HFF-Myc (cell line): ENCODE results near the gene CRYL1.
A peak's percentile ranks its signal among the peaks of the same experiment; 100 is the strongest.

Experiments
- DNase-seq: peaks from one replicate; pipeline ENCODE4 v3.0.0-alpha.2; 2011; ENCODE audit warnings: low read depth; ENCODE audit errors: extremely low read depth
- H3K4me3 ChIP-seq: replicated peaks from 2 replicates; pipeline ENCODE4 v1.5.1; 2011; ENCODE audit warnings: low read depth, mild to moderate bottlenecking, control low read depth, low read length
- TF ChIP-seq, protein P1 (sequence below): IDR thresholded peaks from 2 replicates; pipeline ENCODE4 v1.5.1; 2012; ENCODE audit warnings: mild to moderate bottlenecking, low read depth, low read length, control low read depth; ENCODE audit errors: missing control alignments

The CRYL1 gene

DNA sequence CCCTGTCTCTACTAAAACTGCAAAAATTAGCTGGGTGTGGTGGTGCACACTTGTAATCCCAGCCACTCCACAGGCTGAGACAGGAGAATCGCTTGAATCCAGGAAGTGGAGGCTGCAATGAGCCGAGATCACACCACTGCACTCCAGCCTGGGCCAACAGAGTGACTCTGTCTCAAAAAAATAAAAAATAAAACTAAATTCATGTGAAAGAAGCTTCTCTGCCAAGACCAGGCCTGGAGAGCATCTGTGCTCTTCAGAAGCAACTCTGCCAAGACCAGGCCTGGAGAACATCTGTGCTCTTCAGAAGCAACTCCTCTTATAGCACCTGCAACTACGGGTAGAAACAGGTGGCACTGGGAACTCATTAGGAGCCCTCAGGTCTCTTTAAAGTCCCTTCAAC is 37.7 kb downstream of the CRYL1 start:
- H3K4me3 ChIP-seq, result no peak overlapping the region
- TF ChIP-seq, protein P1, sequence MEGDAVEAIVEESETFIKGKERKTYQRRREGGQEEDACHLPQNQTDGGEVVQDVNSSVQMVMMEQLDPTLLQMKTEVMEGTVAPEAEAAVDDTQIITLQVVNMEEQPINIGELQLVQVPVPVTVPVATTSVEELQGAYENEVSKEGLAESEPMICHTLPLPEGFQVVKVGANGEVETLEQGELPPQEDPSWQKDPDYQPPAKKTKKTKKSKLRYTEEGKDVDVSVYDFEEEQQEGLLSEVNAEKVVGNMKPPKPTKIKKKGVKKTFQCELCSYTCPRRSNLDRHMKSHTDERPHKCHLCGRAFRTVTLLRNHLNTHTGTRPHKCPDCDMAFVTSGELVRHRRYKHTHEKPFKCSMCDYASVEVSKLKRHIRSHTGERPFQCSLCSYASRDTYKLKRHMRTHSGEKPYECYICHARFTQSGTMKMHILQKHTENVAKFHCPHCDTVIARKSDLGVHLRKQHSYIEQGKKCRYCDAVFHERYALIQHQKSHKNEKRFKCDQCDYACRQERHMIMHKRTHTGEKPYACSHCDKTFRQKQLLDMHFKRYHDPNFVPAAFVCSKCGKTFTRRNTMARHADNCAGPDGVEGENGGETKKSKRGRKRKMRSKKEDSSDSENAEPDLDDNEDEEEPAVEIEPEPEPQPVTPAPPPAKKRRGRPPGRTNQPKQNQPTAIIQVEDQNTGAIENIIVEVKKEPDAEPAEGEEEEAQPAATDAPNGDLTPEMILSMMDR, result no peak
- peak; percentile 9 for DNase-seq

DNA sequence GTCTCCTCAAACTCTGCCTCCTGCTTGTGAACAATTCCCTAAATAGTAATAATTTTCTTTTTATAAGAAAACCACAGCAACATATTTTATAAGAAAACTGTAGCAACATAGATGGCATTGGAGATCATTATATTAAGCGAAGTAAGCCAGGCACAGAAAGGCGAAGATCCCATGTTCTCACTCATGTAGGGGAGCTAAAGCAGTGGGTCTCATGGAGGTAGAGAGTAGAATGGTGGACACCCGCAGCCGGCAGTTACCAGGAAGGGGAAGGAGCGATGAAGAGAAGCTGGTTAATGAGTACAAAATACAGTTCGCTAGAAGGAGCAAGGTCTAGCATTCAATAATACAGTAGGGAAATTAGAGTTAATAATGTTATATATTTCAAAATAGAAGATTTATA is 42.9 kb downstream of the CRYL1 start:
- DNase-seq, result no peak
- TF ChIP-seq, protein P1, result no peak
- no peak overlapping the region for H3K4me3 ChIP-seq

DNA sequence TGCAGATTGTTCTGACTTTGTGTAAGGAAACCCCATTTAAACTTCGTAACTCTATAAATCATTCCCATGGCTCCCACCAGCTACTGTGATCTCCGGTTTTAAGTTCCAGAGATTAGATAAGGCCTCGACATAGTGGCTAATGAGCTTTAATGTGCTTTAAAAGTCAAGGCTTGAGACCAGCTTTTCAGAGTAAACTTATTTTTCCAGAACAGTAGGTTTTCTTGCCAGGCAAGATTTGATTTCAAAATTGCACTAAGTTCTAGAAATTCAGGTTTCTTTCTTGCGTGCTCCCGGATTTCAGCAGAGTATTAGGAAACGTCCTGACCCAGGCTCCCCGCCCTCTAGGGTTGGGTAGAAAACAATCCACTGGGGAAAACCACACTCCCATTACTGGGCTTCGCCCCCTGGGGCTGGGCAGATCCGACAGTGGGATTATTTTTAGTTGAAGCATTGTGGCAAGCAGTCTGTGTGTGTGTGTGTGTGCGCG is 43.3 kb downstream of the CRYL1 start:
- DNase-seq, result no peak
- no peak overlapping the region for H3K4me3 ChIP-seq
- TF ChIP-seq, protein P1, result no peak

DNA sequence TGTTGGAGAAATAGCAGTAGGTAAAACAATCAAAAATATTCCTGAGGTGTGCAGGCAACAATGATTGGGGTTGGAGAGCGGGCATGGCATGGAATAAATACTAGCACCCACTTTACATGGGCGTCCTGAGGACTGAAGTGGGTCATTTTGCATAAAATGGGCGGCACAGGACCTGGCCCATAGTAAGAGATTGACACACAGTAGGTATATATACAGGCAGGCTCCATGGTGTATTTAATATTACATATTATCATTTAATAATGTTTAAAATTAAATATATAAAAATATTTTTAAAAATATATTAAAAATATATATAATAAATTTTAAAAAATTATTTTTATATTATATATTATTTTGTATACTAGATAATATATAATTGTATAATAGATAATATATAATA is 48.3 kb downstream of the CRYL1 start:
- TF ChIP-seq, protein P1, result no peak
- no peak for DNase-seq
- H3K4me3 ChIP-seq, result no peak overlapping the region

DNA sequence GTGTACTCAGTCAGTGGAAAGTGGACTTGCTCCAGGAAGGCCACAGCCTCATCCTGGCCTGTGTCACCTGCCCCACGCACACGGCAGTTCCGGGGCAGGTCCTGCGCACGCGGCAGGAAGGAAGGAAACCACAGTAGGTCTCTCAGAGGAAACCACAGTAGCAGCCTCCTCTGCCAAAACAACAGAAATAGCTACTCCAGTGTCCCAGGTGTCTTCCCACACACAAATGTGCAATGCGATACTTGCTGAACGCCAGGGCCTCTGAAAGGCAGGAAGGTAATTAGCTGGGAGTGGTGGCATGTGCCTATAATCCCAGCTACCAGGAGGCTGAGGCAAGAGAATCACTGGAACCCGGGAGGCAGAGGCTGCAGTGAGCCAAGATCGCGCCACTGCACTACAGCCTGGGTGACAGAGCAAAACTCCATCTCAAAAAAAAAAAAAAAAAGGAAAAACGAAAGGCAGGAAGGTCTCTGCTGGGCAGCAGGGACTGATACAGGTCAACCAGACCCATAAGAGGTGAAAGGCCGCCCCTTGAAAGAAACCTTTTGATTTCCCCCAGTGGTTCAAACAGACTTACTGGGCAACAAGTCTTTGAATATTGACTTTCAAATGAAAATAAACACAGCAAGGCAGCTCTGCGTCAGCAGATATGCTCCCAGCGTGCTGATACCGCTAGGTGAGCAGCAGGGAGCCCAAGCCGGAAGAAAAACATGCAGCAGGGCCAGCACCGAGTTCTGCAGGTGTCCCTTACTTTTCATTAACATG is 49.5 kb downstream of the CRYL1 start:
- no peak overlapping the region for H3K4me3 ChIP-seq
- DNase-seq, result no peak
- TF ChIP-seq, protein P1, result no peak

DNA sequence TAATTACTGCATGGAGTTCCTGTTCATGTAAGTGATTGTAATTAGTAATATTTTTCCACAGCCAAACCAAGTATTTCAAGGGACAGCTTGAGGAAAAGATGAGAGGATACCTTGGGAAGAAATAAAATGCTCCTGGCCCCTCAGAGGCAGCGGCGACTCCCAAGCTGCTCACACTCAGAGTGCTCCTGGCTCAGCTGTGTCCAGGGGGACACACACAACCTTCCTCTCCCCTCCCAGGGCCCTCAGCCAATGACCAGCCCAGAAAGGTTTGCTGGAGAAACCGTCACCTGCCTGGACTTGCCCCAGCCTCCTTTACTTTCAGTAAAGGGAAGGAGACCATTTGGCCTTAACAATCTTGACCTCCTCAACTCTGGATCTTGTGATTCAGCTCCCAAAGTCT is 51.1 kb downstream of the CRYL1 start:
- H3K4me3 ChIP-seq, result no peak overlapping the region
- DNase-seq, result no peak
- TF ChIP-seq, protein P1, result no peak
